ENCODE results near the gene OOSP4B.
"Not testable (repeated sequence)": the region's sequence is repeated elsewhere in the genome, so short reads cannot be mapped to it uniquely, and the experiment has no call there.

The OOSP4B gene

DNA sequence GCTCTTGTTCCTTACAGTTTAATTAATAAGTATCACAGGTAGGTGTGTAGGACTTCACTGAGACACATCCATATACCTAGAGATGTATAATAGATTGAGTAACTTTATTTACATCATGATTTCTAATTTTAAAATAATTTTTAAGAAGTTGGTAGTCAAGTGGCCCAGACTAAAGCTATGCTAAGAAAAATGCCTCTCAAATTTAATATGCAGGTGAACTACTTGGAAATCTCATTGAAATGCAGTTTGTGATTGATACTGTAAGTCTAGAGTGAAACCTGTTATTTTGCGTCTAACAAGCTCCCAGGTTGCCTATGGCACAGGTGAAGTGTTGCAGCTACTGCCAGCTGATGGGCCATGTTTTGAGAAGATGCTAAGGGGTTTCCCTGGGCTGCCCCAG lies at the start of gene OOSP4B:
TSS of gene OOSP4B (plus strand) at position 301 of the 400 bp plus-strand sequence.
- DNase-seq = no peak

DNA sequence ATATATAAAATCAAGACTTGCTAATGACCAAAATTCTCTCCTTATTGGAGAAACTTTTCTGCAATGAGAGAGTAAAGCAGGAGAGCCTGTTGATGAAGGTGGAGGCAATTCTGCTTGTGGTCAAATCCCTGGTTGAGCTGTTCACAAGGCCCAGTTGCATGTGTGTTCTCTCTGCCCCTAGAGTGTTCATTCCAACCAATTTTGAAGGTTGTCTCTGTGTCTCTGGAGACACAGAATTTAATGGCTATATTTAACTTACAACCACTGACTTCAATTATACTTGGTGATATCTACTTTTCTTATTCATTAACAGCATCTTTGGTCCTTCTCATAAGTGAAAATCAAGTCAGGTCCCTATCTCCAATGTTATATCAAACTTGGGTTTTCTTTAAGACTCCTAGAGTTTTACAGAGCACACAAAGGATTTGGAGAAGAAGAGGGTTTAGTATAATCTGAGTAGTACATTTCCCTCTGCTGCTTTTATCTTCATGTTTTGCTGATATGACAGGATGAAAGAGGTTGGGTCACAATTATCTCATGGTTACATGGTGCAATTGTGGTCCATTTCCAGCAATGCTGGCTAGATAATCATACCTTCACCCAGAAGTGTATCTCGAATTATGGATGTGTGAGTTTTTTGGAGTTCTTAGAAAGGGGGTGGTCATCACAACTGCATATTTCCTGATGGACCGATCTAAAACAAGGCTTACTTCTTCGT lies 49.1 kb upstream of the OOSP4B start:
- no peak for DNase-seq

DNA sequence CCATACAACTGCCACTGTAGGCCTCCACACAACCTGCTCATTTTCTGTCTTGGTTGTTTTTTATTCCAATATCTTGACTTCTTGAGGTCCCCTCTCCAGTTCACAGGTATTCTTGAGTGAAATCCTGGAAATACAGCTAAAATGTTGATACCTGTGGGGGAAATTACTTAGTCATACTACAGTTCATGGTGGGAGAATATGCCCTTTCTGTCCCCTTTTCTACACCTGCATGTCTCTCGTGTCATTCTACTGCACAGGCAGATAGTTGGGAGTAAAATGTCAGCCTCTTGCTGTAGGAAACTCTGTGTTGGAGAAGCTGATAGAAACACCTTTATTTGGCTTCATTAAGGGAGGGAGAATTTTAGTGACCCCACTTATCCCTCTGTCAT lies 48.6 kb upstream of the OOSP4B start:
- DNase-seq = no peak

DNA sequence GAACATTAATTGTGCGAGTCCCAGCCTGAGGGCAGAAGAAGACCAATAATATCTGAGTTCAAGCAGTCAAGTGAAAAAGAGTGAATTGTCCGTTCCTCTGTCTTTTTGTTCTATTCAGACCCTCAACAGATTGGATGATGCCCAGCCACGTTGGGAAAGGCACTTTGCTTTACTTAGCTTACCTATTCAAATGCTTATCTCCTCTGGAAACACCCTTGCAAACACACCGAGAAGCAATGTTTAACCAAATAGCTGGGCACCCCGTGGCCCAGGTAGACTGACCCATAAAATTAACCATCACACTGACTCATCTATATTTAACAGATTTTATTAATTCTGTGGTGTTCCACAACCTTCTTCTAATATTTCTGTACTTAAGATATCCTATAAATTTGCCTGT lies 43.9 kb upstream of the OOSP4B start:
- DNase-seq = no peak

DNA sequence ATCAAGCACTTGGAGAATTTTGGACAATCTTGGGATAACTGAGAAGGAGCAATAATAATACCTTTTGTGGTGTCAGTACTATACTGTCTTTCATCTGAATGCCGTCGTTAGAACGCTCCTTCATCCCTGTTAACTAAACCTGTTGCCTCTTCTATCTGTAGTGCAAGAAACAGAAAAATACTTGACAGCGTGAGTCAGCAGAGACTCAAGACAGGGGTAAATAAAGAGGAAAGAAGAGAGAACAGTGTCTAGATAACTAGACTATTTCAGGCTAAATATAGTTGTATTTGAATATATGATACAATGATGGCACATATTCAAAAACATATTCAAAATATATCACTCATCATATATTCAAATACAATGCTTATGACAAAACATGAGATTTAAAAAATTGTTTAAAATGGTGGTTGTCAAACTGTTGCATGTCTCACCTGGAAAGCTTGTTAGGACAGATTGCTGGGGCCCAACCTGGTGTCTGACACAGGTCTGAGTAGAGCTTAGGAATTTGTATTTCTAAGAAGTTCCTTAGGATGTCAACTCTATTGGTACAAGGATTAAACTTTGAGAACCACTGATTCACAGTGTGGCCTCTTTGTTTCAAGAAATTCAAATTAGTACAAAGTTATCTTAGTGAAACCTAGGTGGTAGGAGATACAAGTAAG lies 35.7 kb upstream of the OOSP4B start:
- no peak for DNase-seq

DNA sequence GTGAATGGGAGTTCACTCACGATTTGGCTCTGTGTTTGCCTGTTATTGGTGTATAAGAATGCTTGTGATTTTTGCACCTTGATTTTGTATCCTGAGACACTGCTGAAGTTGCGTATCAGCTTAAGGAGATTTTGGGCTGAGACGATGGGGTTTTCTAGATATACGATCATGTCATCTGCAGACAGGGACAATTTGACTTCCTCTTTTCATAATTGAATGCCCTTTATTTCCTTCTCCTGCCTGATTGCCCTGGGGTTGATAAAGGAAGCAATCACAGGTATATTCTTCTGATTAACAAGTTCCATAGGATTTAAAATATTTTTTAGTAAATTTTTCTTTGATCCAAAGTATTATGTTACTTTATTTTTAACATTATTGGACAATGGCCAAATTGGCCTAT lies 34.9 kb upstream of the OOSP4B start:
- DNase-seq = not testable (repeated sequence)

DNA sequence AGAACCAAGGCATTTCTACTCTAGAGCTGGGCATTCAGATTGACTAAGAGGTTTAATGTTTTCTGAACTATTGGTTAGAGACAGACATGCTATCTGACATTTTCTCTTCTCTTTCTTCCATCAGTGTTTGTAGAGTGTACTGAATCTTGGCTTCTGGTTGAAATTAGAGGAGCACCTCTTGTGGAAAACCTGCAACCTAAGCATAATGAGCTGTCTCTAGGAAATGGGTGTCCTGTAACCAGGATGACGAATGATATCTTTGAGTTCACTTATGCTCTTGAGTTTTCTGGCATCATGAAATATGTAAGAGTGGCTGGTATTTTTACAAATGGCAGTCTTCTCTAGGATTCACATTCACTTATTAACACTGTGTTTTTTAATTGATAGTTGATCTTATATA lies 33.8 kb upstream of the OOSP4B start:
- DNase-seq = no peak

DNA sequence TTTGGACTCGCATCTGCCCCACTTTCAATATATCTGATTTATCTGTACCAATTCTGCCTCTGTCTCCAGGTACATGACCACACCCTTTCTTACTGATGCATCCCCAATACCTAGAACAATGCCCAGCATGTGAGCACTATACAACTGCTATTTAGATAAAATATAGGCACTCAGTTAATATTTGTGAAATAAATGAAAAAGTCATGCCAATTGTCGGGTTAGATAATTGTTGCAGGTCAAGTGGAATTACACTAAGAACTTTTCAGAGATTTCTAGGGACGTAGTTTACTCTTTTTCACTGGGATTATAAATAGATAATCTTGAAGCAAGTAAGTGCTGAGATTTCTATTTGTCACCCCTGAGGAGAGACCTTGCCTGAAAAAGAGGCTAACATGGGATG lies 32.6 kb upstream of the OOSP4B start:
- no peak for DNase-seq

DNA sequence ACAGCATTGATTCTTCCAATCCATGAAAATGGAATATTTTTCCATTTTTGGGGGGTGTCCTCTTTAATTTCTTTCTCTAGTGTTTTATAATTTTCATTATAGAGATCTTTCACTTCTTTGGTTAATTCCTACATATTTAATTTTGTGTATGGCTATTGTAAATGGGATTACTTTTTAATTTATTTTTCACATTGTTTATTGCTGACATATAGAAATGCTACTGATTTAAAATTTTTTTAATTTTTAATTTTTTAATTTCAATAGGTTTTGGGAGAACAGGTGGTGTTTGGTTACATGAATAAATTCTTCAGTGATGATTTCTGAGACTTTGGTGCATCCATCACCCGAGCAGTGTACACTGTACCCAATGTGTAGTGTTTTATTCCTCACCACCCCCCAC lies 26.6 kb upstream of the OOSP4B start:
- DNase-seq = no peak

DNA sequence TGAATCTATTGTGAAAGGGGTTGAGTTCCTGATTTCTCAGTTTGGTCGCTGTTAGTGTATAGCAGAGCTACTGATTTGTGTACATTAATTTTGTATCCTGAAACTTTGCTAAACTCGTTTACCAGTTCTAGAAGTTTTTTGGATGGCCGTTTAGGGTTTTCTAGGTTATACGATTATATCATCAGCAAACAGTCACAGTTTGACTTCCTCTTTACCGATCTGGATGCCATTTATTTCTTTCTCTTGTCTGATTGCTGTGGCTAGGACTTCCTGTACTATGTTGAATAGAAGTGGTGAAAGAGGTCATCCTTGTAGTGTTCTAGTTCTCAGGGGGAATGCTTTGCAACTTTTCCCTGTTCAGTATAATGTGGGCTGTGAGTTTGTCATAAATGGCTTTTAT lies 24.6 kb upstream of the OOSP4B start:
- DNase-seq = no peak

DNA sequence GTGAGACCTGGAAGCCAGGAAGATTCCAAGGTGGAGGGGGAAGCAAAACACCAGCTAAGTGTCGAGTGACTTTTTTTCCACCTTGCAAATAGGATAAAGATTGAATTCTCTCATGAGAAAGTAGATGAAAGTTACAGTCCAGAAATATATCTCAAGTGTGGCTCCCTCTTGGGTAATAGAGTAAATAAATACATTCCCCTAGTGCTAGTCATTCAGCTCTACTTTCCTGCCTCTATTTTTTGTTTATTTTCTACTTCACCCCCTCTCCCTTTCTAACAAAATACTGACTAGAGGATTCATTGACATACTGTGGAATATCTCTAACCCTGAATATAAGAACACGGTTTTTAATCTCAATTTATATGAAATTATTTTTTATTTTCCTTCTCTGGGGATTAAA lies 19.2 kb upstream of the OOSP4B start:
- no peak for DNase-seq

DNA sequence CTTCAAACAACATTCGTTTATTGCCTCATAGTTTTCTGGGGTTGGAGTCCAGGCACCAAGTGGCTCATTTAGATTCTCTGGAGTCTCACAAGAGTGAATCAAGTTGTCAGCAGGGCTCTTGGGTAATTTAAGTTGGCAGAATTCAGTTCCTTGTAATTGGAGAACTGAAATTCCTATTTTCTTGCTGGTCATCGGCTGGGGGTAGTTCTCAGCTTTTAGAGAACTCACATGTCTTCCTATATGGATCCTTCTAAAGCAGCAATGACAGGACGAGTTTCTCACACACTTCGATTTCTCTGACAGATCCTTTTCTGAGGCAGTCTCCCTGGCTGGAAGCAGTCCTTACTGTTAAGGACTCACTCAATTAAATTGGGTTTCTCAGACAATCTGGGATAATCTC lies 17.3 kb upstream of the OOSP4B start:
- DNase-seq = no peak

DNA sequence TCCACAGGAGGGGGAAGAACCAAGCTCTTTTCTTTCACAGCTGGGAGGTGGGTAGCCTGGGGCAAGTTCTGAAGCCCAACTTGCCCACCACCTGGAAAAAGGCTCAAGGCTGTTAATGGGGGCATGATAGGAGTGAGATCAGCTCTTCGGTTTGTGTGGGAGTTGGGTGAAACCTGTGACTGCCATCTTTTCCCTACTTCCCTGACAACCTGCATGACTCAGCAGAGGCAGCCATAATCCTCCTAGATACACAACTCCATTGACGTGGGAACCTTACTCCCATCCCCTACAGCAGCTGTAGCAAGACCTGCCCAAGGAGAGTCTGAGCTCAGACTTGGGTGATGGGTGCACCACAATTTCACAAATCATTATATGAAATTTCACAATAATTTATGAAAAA lies 13.3 kb upstream of the OOSP4B start:
- DNase-seq = no peak

DNA sequence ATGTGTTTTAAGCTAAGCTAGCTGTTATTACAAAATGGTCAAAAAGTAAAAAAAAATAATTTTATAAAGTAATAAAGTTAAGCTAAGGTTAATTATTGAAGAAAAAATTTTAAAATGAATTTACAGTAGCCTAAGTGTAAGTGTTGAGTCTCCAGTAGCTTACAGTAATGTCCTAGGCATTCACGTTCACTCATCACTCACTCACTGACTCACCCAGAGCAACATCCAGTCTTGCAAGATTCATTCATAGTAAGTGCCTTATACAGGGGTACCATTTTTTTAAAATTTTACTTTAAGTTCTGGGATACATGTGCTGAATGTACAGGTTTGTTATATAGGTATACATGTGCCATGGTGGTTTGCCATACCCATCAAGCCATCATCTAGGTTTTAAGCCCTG lies 11.6 kb upstream of the OOSP4B start:
- DNase-seq = no peak

DNA sequence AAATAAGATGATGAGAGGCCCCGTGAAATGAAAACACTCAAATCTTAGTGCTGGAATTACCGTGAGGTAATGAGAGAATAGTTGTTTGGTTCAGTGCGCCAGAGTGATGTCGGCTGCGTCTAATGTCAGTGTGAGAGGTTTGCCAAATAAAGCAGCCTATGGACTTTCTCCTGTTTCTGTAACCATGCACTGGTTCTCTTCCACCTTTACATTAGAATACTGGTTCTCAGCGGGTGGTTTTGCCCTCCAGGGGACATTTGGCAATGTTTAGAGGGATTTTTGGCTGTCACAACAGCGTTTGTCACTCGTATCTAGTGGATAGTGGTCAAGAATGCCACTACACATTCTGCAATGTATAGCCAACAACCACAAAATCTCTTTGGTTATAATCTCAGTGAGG lies 1.1 kb downstream of the OOSP4B start:
- DNase-seq = no peak

DNA sequence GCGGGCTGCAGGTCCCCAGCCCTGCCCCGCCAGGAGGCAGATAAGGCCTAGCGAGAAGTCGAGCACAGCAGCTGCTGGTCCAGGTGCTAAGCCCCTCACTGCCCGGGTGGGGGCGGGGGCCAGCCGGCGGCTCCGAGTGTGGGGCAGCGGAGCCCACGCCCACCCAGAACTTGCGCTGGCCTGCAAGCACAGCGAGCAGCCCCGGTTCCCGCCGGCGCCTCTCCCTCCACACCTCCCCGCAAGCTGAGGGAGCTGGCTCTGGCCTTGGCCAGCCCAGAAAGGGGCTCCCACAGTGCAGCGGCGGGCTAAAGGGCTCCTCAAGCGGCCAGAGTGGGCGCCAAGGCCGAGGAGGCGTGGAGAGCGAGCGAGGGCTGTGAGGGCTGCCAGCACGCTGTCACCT lies 3.4 kb downstream of the OOSP4B start:
- DNase-seq = not testable (repeated sequence)

DNA sequence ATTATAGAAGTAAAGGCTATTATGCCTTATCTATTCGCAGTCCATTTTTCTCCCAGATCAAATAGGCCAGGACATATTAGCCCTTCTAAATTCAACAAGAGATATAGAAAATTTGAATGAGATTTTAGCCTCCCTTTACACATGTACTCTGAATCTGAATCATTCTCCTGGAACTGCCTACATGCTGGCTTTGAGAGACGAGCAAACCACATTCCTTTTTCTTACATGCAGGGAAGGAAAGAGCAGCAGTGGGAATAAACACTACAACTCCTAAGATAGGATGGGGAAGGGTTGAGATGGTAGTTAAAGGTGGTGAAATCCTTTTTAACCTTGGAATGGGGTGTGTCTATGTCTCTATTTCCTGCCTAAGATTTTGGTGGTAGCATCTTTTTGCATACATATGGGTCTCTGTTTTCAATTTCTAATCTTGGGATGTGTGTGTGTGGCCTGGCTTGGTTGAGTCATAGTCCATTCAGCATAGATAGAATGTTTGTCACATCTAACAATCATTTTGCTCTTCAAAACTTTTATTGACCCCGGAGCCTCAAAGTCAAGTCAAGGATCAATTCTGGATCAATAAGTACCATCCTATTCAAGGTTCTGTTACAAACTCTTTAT lies 12.1 kb downstream of the OOSP4B start:
- DNase-seq = no peak

DNA sequence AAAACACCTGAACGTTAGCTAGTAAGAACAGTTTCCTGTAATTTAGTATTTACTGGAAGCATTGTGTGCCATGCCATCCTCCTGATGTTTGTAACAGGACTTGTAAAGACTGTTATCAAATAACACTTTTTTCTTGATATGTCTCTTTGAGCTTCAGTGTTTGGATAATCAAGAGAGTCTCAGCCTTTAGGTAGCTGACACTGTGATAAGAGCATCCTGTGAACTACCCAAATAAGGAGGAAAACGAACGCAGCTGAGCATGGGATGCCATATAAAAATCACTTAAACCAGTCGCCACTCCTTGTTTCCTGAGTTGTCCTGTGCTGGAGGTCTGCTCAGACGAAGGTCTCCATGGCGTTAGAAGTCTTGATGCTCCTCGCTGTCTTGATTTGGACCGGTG lies 23.1 kb downstream of the OOSP4B start, which contains the start of gene OOSP2:
TSS of gene OOSP2 (plus strand) at position 301 of the 400 bp plus-strand sequence. CDS start at position 352, 51 bp downstream.
- DNase-seq = no peak

DNA sequence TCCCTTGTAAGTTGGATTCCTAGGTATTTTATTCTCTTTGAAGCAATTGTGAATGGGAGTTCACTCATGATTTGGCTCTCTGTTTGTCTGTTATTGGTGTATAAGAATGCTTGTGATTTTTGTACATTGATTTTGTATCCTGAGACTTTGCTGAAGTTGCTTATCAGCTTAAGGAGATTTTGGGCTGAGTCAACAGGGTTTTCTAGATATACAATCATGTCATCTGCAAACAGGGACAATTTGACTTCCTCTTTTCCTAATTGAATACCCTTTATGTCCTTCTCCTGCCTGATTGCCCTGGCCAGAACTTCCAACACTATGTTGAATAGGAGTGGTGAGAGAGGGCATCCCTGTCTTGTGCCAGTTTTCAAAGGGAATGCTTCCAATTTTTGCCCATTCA lies 33.4 kb downstream of the OOSP4B start:
- not testable (repeated sequence) for DNase-seq

DNA sequence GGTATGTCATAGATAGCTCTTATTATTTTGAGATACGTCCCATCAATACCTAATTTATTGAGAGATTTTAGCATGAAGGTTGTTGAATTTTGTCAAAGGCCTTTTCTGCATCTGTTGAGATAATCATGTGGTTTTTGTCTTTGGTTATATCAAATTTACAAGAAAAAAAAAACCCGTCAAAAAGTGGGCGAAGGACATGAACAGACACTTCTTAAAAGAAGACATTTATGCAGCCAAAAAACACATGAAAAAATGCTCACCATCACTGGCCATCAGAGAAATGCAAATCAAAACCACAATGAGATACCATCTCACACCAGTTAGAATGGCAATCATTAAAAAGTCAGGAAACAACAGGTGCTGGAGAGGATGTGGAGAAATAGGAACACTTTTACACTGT lies 33.9 kb downstream of the OOSP4B start:
- DNase-seq = not testable (repeated sequence)

DNA sequence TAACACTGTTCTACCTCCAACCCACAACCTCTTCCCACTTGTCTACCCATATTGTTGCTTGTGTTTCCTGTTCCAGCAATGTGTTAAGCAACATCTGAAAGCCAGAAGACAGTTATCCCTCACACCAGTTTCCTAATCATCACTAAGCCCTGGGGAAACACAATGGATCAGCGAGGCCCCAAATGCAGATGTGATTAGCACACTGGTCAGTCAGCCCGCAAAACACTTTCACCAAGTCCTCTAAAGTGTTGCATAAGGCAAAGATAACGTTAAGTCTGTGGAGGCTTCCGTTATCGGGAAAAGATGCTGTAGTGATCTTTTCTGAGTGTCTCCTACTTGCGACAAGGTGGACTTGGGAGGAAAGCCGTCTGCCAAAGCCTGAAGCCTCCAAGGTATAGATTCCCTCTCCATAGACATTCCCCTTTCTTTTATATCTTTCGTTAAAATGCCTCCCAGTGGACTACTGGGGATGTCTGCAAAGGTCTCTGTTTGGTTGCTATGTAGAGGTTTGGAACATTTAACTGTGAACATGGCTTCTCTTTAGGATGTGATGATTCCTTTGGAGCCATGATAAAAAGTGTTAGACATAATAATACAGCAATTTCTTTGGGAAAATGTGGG lies 39.5 kb downstream of the OOSP4B start, which contains the start of gene MS4A3:
TSS of gene MS4A3 (plus strand) at position 317 of the 621 bp plus-strand sequence. CDS start 4,496 bp downstream, outside the sequence.
- no peak for DNase-seq

DNA sequence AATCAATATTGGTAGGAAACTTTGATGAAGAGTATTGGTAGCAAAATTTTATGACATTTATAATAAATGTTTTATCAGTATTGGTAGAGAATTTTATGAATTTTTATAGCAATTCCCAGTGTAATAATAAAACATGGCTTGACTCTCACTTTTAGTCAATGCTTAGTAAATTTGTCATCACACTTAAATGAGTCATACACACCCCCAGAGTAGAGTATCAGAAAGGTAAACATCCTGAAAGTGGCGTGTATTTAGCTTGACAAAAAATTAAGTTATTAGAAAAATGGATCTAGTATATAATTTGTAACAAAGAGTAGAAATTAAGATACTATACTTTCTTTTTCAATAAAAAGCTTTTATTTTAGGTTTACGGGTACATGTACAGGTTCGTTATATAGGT lies 42.1 kb downstream of the OOSP4B start:
- no peak for DNase-seq

DNA sequence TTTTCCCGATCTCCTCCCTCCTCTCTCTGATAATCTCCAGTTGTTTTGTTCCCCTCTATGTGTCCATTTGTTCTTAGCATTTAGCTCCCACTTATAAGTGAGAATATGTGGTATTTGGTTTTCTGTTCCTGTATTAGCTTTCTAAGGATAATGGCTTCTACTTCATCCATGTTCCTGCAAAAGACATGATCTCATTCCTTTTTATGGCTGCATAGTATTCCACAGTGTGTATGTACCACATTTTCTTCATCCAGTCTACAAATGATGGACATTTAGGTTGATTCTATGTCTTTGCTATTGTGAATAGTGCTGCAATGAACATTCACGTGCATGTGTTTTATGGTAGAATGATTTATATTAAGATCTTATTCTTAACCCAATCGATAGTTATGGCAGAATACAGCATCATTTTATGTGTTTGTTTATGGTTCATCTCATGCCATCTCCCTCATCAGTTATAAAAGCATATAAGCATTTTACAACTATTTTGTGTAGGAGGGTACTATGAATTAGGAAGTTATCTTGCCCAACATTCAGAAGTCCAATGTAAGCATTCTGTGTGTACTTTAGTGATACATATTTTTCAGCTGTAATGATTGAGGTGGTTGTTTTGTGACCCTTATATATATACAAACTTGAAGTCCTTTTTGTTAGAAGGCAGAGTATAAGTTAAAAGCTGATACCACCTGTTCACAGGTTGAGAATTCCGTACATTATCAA lies 42.7 kb downstream of the OOSP4B start:
- DNase-seq = no peak

Measured in NK-92 treated with Interleukin-12 subunit alpha and Interleukin-12 subunit beta, amount 100 ng/mL, for 24 hours (cell line).